Body of pancreas (tissue), 4 donors: ENCODE results near the gene APOBEC3B. TPM values are rescaled to one million over a fixed set of nuclear protein-coding genes. Genes with fewer than 3 reads are reported as not detected.

Experiments
- ATAC-seq: fragments of 150-250 bp; one replicate; pipeline ENCODE4 v1.9.1; 2016
- DNase-seq, 4 donors: peaks; one replicate each; pipeline ENCODE4 v3.0.0-alpha.2; 2019
- H3K27ac ChIP-seq, 4 donors: fragments of 200-600 bp; sonication (generic); 1 replicate in 3 of 4; 2 replicates in 1 of 4; pipeline versions ENCODE4 v1.5.1 to v1.6.1; 2016 to 2019; ENCODE audit warnings: mild to moderate bottlenecking in 1 of 4, mixed read lengths in 1 of 4, moderate library complexity in 1 of 4
- H3K27me3 ChIP-seq, 2 donors: fragments of 200-600 bp; sonication (generic); one replicate each; pipeline ENCODE4 v1.6.0; 2016; ENCODE audit warnings: mild to moderate bottlenecking in 1 of 2
- H3K36me3 ChIP-seq, 2 donors: fragments of 200-600 bp; sonication (generic); replicated peaks in 1 of 2; 2 replicates each; pipeline ENCODE4 v1.5.1; 2016; ENCODE audit warnings: low read depth in 2 of 2; ENCODE audit not compliant: insufficient read depth in 1 of 2
- H3K4me1 ChIP-seq: fragments of 200-600 bp; sonication (generic); one replicate; pipeline ENCODE4 v1.6.0; 2016
- H3K4me3 ChIP-seq, 2 donors: fragments of 200-600 bp; sonication (generic); 1 replicate in 1 of 2; 2 replicates in 1 of 2; pipeline ENCODE4 v1.5.1; 2016 to 2019
- H3K9me3 ChIP-seq, 3 donors: fragments of 200-600 bp; sonication (generic); 1 replicate in 2 of 3; 2 replicates in 1 of 3; pipeline ENCODE4 v1.5.1; 2016
- CTCF ChIP-seq, 7 experiments: fragments of 450-650 bp in 4 of 7; fragments of 200-600 bp in 3 of 7; sonication (generic) in 3 of 7; IDR thresholded peaks; one replicate each; pipeline ENCODE4 v1.5.1; 2016 to 2019; ENCODE audit warnings: antibody characterized with exemption in 7 of 7
- POLR2A ChIP-seq, 3 donors: fragments of 450-650 bp; IDR thresholded peaks; one replicate each; pipeline ENCODE4 v1.6.1; 2016; ENCODE audit warnings: antibody characterized with exemption in 3 of 3, mild to moderate bottlenecking in 2 of 3
- WGBS, 2 donors: methylation state at CpG; one replicate each; pipeline ENCODE4 v1.1.5; 2017; 5-methylcytosine and 5-hydroxymethylcytosine counted together
- intact Hi-C: fragments of 100-400 bp; cut with DNase I; formaldehyde crosslinking; loops from one replicate; pipeline ENCODE4 v1.15.1; 2023
- total RNA-seq, 2 donors: library from RNA; depleted of rRNA; stranded (reverse); fragments of >200 nt; gene quantifications; one replicate each; pipeline ENCODE4 v1.1.0, GENCODE V29; 2016

Gene APOBEC3B
- total RNA-seq, 2 donors from 2014 or later = 2.1 TPM; not detected in 1

GRCh38 chr22:38971202-38971601 lies 10.9 kb upstream of the APOBEC3B start:
- DNase-seq = no peak
- Histone ChIP-seq H3K9me3 (no peaks in the 10 kb centered on the region), H3K4me3 (no peak overlapping the region), H3K27ac (no peak overlapping the region), H3K4me1 (peaks cover 5% of the 10 kb centered on the region), H3K36me3 (no peaks in the 10 kb centered on the region), H3K27me3 (no peaks in the 10 kb centered on the region)
- TF ChIP-seq CTCF (IDR thresholded peaks at IDR 0.05) (no peak), POLR2A (IDR thresholded peaks at IDR 0.05) (no peak)
- 73% methylated on average over 5 of the region's 5 CpGs; no CpG with 5 or more reads in 1 of the 2 donors for WGBS, 2 donors
- ATAC-seq = no peak
- intact Hi-C loops = no loop called here

GRCh38 chr22:38971791-38972190 lies 10.4 kb upstream of the APOBEC3B start:
- TF ChIP-seq CTCF (IDR thresholded peaks at IDR 0.05) (no peak), POLR2A (IDR thresholded peaks at IDR 0.05) (no peak)
- Histone ChIP-seq H3K27ac (no peak overlapping the region), H3K9me3 (no peaks in the 10 kb centered on the region), H3K36me3 (no peaks in the 10 kb centered on the region), H3K4me1 (peaks cover 5% of the 10 kb centered on the region), H3K27me3 (no peaks in the 10 kb centered on the region), H3K4me3 (no peak overlapping the region)
- 74 to 96% methylated on average over 3 of the region's 3 CpGs for WGBS, 2 donors
- DNase-seq (no peak), ATAC-seq (no peak)
- intact Hi-C loops = no loop called here

- no peak overlapping the region for H3K27ac ChIP-seq
- H3K27me3 ChIP-seq = no peaks in the 10 kb centered on the region
- ATAC-seq = no peak
- WGBS, 2 donors = 64 to 71% methylated on average over 5 of the region's 5 CpGs
- intact Hi-C loops = no loop called here
- H3K4me3 ChIP-seq = no peak overlapping the region
- H3K4me1 ChIP-seq = peaks cover 5% of the 10 kb centered on the region
- H3K9me3 ChIP-seq = no peaks in the 10 kb centered on the region
- DNase-seq = no peak
- no peaks in the 10 kb centered on the region for H3K36me3 ChIP-seq
- TF ChIP-seq CTCF (IDR thresholded peaks at IDR 0.05) (no peak), POLR2A (IDR thresholded peaks at IDR 0.05) (no peak)
These were observed 9.6 kb upstream of the APOBEC3B start for GRCh38 chr22:38972558-38972957.

- ATAC-seq = peak; percentile 85
These were observed 8.6 kb upstream of the APOBEC3B start for GRCh38 chr22:38973289-38974169.

More at GRCh38 chr22:38973289-38974169, 8.6 kb upstream of the APOBEC3B start:
- no peak for TF ChIP-seq POLR2A (IDR thresholded peaks at IDR 0.05)
- peak in 5 of 7 experiments; percentile 64 to 85 (median 82) for TF ChIP-seq CTCF (IDR thresholded peaks at IDR 0.05)
- WGBS, 2 donors = 37 to 44% methylated on average over 15 of the region's 15 CpGs
- intact Hi-C loops = no loop called here
- no peaks in the 10 kb centered on the region for H3K27me3 ChIP-seq
- H3K9me3 ChIP-seq = no peaks in the 10 kb centered on the region
- DNase-seq = peak in 3 of 4 donors; percentile 62 to 66 (median 65)
- H3K27ac ChIP-seq = no peak overlapping the region
- peaks cover 5% of the 10 kb centered on the region for H3K4me1 ChIP-seq
- H3K36me3 ChIP-seq = no peaks in the 10 kb centered on the region
- no peak overlapping the region for H3K4me3 ChIP-seq
